Measurements from ENCODE around the gene NHS. TPM values are rescaled to one million over a fixed set of nuclear protein-coding genes. Genes with fewer than 3 reads are reported as not detected.

The NHS gene
- total RNA-seq, 1 donor from 2014 or later = 27.8 TPM

GRCh38 chrX:17475449-17476217, 100.6 kb downstream of the NHS start:
- TF ChIP-seq CTCF (conservative IDR thresholded peaks at IDR 0.05) = no peak
- peaks cover 4% of the 10 kb centered on the region for H3K9me3 Mint-ChIP-seq

GRCh38 chrX:17476411-17476810, 101.4 kb downstream of the NHS start:
- Mint-ChIP-seq H3K9me3 (peaks cover 4% of the 10 kb centered on the region), H3K27ac (no peak overlapping the region), H3K27me3 (no peaks in the 10 kb centered on the region), H3K4me3 (no peak overlapping the region), H3K4me1 (ENCODE audit: unreplicated experiment) (peaks cover 20% of the 10 kb centered on the region), H3K36me3 (peaks cover 4% of the 10 kb centered on the region)
- no peak for TF ChIP-seq CTCF (conservative IDR thresholded peaks at IDR 0.05)
- DNase-seq (ENCODE audit: extremely low spot score, unreplicated experiment) = no peak

More at GRCh38 chrX:17475449-17476217, 100.6 kb downstream of the NHS start:
- peaks cover 13% of the 10 kb centered on the region for H3K4me1 Mint-ChIP-seq (ENCODE audit: unreplicated experiment)
- no peak overlapping the region for H3K4me3 Mint-ChIP-seq
- H3K27me3 Mint-ChIP-seq = no peaks in the 10 kb centered on the region
- DNase-seq (ENCODE audit: extremely low spot score, unreplicated experiment) = no peak
- no peak overlapping the region for H3K27ac Mint-ChIP-seq
- peaks cover 4% of the 10 kb centered on the region for H3K36me3 Mint-ChIP-seq

- DNase-seq (ENCODE audit: extremely low spot score, unreplicated experiment) = no peak
- H3K4me3 Mint-ChIP-seq = no peak overlapping the region
- H3K27ac Mint-ChIP-seq = no peak overlapping the region
- TF ChIP-seq CTCF (conservative IDR thresholded peaks at IDR 0.05) = no peak
- no peaks in the 10 kb centered on the region for H3K27me3 Mint-ChIP-seq
- H3K9me3 Mint-ChIP-seq = peaks cover 4% of the 10 kb centered on the region
- H3K36me3 Mint-ChIP-seq = peaks cover 4% of the 10 kb centered on the region
- H3K4me1 Mint-ChIP-seq (ENCODE audit: unreplicated experiment) = peaks cover 9% of the 10 kb centered on the region
These were observed 106.1 kb downstream of the NHS start for GRCh38 chrX:17481086-17481485.

GRCh38 chrX:17484592-17484991, 109.6 kb downstream of the NHS start:
- Mint-ChIP-seq H3K4me3 (no peak overlapping the region), H3K4me1 (ENCODE audit: unreplicated experiment) (peaks cover 13% of the 10 kb centered on the region), H3K36me3 (no peaks in the 10 kb centered on the region), H3K27me3 (no peaks in the 10 kb centered on the region), H3K27ac (no peak overlapping the region), H3K9me3 (no peaks in the 10 kb centered on the region)
- no peak for DNase-seq (ENCODE audit: extremely low spot score, unreplicated experiment)
- TF ChIP-seq CTCF (conservative IDR thresholded peaks at IDR 0.05) = no peak

- peaks cover 13% of the 10 kb centered on the region for H3K4me1 Mint-ChIP-seq (ENCODE audit: unreplicated experiment)
- TF ChIP-seq CTCF (conservative IDR thresholded peaks at IDR 0.05) = no peak
- H3K27me3 Mint-ChIP-seq = no peaks in the 10 kb centered on the region
- no peaks in the 10 kb centered on the region for H3K36me3 Mint-ChIP-seq
- no peaks in the 10 kb centered on the region for H3K9me3 Mint-ChIP-seq
- no peak overlapping the region for H3K4me3 Mint-ChIP-seq
- H3K27ac Mint-ChIP-seq = no peak overlapping the region
- DNase-seq (ENCODE audit: extremely low spot score, unreplicated experiment) = no peak
These were observed 110.4 kb downstream of the NHS start for GRCh38 chrX:17485391-17485790.

All from type B pancreatic cell (in vitro differentiated cells).